ENCODE measurements around the gene FNDC3B. TPM values are rescaled to one million over a fixed set of nuclear protein-coding genes. Genes with fewer than 3 reads are reported as not detected.
A peak's percentile ranks its signal among the peaks of the same experiment; 100 is the strongest.
"Not testable (repeated sequence)": the region's sequence is repeated elsewhere in the genome, so short reads cannot be mapped to it uniquely, and the experiment has no call there.

The FNDC3B gene
- total RNA-seq, 2 donors from 2014 or later: 80.6 to 107 TPM

DNA sequence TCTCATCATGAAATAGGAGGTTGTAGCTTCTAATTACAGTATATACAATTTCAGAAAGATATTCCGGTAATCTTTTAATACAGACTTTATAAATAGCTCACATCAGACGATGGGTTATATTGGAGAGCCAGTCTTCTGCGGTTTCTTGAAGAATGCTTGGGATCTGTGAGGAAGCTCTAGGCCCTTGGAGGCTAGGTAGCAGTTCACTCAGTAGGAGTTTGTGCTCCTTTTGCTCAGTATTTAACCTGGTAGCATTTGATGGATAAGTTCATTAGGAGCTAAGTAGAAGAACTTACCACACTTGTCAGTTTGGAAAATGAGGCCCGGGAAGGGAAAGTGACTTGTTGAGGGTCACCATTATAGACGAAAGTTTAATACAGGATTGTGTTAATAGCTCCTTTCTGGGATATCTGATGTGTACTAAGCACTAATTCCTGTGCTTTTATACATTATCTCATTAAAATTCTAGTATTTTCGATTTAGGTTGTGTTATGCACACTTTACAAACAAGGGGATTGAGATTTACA, 2.8 kb downstream of the FNDC3B start:
- Histone ChIP-seq H3K4me1 (ENCODE audit: control insufficient read depth, insufficient read depth, low read length) (peaks cover 20% of the 10 kb centered on the region), H3K9me3 (ENCODE audit: control insufficient read depth, low read length) (no peaks in the 10 kb centered on the region), H3K9ac (ENCODE audit: extremely low read depth, low read length, poor library complexity, severe bottlenecking) (peak overlapping the region; percentile 98), H3K27me3 (ENCODE audit: control insufficient read depth, insufficient read depth, low read length, poor library complexity, severe bottlenecking) (no peaks in the 10 kb centered on the region), H3K4me3 (ENCODE audit: low read length) (peak overlapping the region; percentile 97), H3K36me3 (ENCODE audit: control insufficient read depth, insufficient read depth, low read length) (peaks cover 25% of the 10 kb centered on the region), H3K27ac (ENCODE audit: low read depth, low read length) (no peak overlapping the region)
- TF ChIP-seq, protein P1, sequence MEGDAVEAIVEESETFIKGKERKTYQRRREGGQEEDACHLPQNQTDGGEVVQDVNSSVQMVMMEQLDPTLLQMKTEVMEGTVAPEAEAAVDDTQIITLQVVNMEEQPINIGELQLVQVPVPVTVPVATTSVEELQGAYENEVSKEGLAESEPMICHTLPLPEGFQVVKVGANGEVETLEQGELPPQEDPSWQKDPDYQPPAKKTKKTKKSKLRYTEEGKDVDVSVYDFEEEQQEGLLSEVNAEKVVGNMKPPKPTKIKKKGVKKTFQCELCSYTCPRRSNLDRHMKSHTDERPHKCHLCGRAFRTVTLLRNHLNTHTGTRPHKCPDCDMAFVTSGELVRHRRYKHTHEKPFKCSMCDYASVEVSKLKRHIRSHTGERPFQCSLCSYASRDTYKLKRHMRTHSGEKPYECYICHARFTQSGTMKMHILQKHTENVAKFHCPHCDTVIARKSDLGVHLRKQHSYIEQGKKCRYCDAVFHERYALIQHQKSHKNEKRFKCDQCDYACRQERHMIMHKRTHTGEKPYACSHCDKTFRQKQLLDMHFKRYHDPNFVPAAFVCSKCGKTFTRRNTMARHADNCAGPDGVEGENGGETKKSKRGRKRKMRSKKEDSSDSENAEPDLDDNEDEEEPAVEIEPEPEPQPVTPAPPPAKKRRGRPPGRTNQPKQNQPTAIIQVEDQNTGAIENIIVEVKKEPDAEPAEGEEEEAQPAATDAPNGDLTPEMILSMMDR (conservative IDR thresholded peaks at IDR 0.05): no peak
- DNase-seq: no peak
- 82 to 87% methylated on average over 3 to 6 of the region's 6 CpGs for WGBS, 2 experiments (ENCODE audit: insufficient coverage in 1 of 2, insufficient read length in 1 of 2)
- no peaks in the 10 kb centered on the region for H3K9me3 Mint-ChIP-seq
- H3K4me1 Mint-ChIP-seq: peaks cover 59% of the 10 kb centered on the region
- H3K27ac Mint-ChIP-seq: no peak overlapping the region
- H3K36me3 Mint-ChIP-seq (ENCODE audit: low read depth): peaks cover 9% of the 10 kb centered on the region
- peak overlapping the region; percentile 84 for H3K4me3 Mint-ChIP-seq
- no peaks in the 10 kb centered on the region for H3K27me3 Mint-ChIP-seq (ENCODE audit: insufficient read depth)

DNA sequence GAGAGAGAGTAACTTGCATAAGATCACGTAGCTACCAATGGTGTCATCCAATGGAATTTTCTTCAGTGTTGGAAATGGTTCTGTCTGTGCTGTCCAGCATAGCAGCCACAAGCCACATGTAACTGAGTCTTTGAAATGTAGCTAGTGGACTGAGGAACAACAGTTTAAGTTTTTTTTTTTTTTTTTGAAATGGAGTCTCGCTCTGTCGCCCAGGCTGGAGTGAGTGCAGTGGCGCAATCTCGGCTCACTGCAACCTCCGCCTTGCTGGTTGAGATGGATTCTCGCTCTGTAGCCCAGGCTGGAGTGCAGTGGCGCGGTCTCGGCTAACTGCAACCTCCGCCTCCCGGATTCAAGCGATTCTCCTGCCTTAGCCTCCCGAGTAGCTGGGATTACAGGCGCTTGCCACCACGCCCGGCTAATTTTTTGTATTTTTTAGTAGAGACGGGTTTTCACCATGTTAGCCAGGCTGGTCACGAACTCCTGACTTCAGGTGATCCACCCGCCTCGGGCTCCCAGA, 3.3 kb downstream of the FNDC3B start:
- WGBS, 2 experiments (ENCODE audit: insufficient coverage in 1 of 2, insufficient read length in 1 of 2): 90 to 93% methylated on average over 9 to 21 of the region's 21 CpGs
- Histone ChIP-seq H3K36me3 (ENCODE audit: control insufficient read depth, insufficient read depth, low read length) (peaks cover 30% of the 10 kb centered on the region), H3K4me3 (ENCODE audit: low read length) (peak overlapping the region; percentile 97), H3K4me1 (ENCODE audit: control insufficient read depth, insufficient read depth, low read length) (peaks cover 25% of the 10 kb centered on the region)
- H3K9me3 Mint-ChIP-seq; H3K27me3 ChIP-seq (ENCODE audit: control insufficient read depth, insufficient read depth, low read length, poor library complexity, severe bottlenecking); DNase-seq; H3K36me3 Mint-ChIP-seq (ENCODE audit: low read depth); H3K9me3 ChIP-seq (ENCODE audit: control insufficient read depth, low read length); H3K27ac ChIP-seq (ENCODE audit: low read depth, low read length); H3K27me3 Mint-ChIP-seq (ENCODE audit: insufficient read depth); H3K9ac ChIP-seq (ENCODE audit: extremely low read depth, low read length, poor library complexity, severe bottlenecking); H3K27ac Mint-ChIP-seq: not testable (repeated sequence)
- H3K4me3 Mint-ChIP-seq: peak overlapping the region; percentile 84
- peaks cover 60% of the 10 kb centered on the region for H3K4me1 Mint-ChIP-seq

DNA sequence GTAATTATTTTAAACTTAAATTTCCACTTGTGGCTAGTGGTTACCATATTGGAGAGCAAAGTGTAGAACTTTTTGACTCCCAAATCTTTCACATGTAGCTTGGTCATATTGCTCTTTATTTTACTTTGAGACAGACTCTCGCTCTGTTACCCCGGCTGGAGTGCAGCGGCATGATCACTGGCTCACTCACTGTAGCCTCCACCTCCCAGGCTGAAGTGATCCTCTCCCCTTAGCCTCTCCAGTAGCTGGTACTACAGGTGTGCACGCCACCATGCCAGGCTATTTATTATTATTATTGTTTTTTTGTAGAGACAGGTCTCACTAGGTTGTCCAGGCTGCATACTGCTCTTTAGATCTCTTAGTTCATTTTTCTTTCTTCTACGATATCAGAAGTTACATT, 3.9 kb downstream of the FNDC3B start:
- Histone ChIP-seq H3K4me1 (ENCODE audit: control insufficient read depth, insufficient read depth, low read length) (peaks cover 25% of the 10 kb centered on the region), H3K36me3 (ENCODE audit: control insufficient read depth, insufficient read depth, low read length) (peaks cover 31% of the 10 kb centered on the region), H3K27ac (ENCODE audit: low read depth, low read length) (no peak overlapping the region), H3K27me3 (ENCODE audit: control insufficient read depth, insufficient read depth, low read length, poor library complexity, severe bottlenecking) (no peaks in the 10 kb centered on the region), H3K4me3 (ENCODE audit: low read length) (peak overlapping the region; percentile 61), H3K9me3 (ENCODE audit: control insufficient read depth, low read length) (no peaks in the 10 kb centered on the region), H3K9ac (ENCODE audit: extremely low read depth, low read length, poor library complexity, severe bottlenecking) (no peak overlapping the region)
- Mint-ChIP-seq H3K27me3 (ENCODE audit: insufficient read depth) (no peaks in the 10 kb centered on the region), H3K9me3 (no peaks in the 10 kb centered on the region), H3K4me1 (peaks cover 60% of the 10 kb centered on the region), H3K27ac (no peak overlapping the region), H3K36me3 (ENCODE audit: low read depth) (peaks cover 9% of the 10 kb centered on the region), H3K4me3 (peak overlapping the region; percentile 84)
- TF ChIP-seq, protein P1 (conservative IDR thresholded peaks at IDR 0.05): no peak
- 74 to 96% methylated on average over 3 to 5 of the region's 5 CpGs for WGBS, 2 experiments (ENCODE audit: insufficient coverage in 1 of 2, insufficient read length in 1 of 2)
- no peak for DNase-seq

DNA sequence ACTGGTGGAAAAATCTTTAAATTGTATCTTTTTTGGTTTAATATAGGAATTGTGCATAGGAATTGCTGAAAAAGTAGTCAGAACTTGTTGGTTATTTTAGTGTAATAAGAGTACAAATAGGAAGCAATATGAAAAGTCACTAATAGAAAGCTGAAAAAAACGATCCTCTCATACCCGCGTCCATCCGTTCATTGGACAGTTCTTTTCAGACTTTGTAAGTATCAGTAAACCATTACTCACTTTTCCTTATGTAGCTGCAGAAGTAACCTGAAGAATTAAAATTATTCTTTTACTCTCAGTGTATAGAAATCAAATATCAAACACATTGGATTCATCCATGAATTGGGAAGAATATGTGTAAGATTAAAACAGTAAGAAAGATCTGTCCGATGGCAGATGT, 4.4 kb downstream of the FNDC3B start:
- Mint-ChIP-seq H3K27me3 (ENCODE audit: insufficient read depth) (no peaks in the 10 kb centered on the region), H3K4me1 (peaks cover 55% of the 10 kb centered on the region), H3K9me3 (no peaks in the 10 kb centered on the region), H3K27ac (no peak overlapping the region), H3K4me3 (no peak overlapping the region), H3K36me3 (ENCODE audit: low read depth) (peaks cover 11% of the 10 kb centered on the region)
- Histone ChIP-seq H3K9me3 (ENCODE audit: control insufficient read depth, low read length) (no peaks in the 10 kb centered on the region), H3K27me3 (ENCODE audit: control insufficient read depth, insufficient read depth, low read length, poor library complexity, severe bottlenecking) (no peaks in the 10 kb centered on the region), H3K4me3 (ENCODE audit: low read length) (peak overlapping the region; percentile 61), H3K36me3 (ENCODE audit: control insufficient read depth, insufficient read depth, low read length) (peaks cover 36% of the 10 kb centered on the region), H3K4me1 (ENCODE audit: control insufficient read depth, insufficient read depth, low read length) (peaks cover 21% of the 10 kb centered on the region), H3K9ac (ENCODE audit: extremely low read depth, low read length, poor library complexity, severe bottlenecking) (no peak overlapping the region), H3K27ac (ENCODE audit: low read depth, low read length) (no peak overlapping the region)
- TF ChIP-seq, protein P1 (conservative IDR thresholded peaks at IDR 0.05): no peak
- DNase-seq: no peak
- 89 to 93% methylated on average over 5 of the region's 5 CpGs for WGBS, 2 experiments (ENCODE audit: insufficient coverage in 1 of 2, insufficient read length in 1 of 2)

All from endodermal cell (in vitro differentiated cells).